GM19025 (cell line): ENCODE data around the gene ZFR.
"Not testable (repeated sequence)": the region's sequence is repeated elsewhere in the genome, so short reads cannot be mapped to it uniquely, and the experiment has no call there.

ENCODE experiments used
- ATAC-seq: cut with Tn5 transposase; IDR thresholded peaks from one replicate; pipeline ENCODE4 v1.9.1; 2021; ENCODE audit warnings: mild to moderate bottlenecking, low read depth, moderate library complexity; ENCODE audit not compliant: unreplicated experiment

Gene ZFR

GRCh38 chr5:32419791-32420190, 24.7 kb downstream of the ZFR start:
- no peak for ATAC-seq

- ATAC-seq, result no peak
Observed at GRCh38 chr5:32413466-32414263, 30.9 kb downstream of the ZFR start.

GRCh38 chr5:32410630-32411029, 33.9 kb downstream of the ZFR start:
- ATAC-seq, result no peak

GRCh38 chr5:32406650-32407049, 37.9 kb downstream of the ZFR start:
- ATAC-seq, result no peak

- ATAC-seq, result no peak
Observed at GRCh38 chr5:32405507-32405906, 39.0 kb downstream of the ZFR start.

- no peak for ATAC-seq
Observed at GRCh38 chr5:32403760-32404159, 40.8 kb downstream of the ZFR start.

GRCh38 chr5:32400401-32400800, 44.1 kb downstream of the ZFR start:
- ATAC-seq, result no peak

GRCh38 chr5:32398754-32399153, 45.8 kb downstream of the ZFR start:
- ATAC-seq, result not testable (repeated sequence)

- no peak for ATAC-seq
Observed at GRCh38 chr5:32394981-32395380, 49.6 kb downstream of the ZFR start.

GRCh38 chr5:32392039-32392438, 52.5 kb downstream of the ZFR start:
- no peak for ATAC-seq

GRCh38 chr5:32390819-32391591, 53.5 kb downstream of the ZFR start:
- no peak for ATAC-seq

- ATAC-seq, result no peak
Observed at GRCh38 chr5:32388432-32389129, 56.0 kb downstream of the ZFR start.

GRCh38 chr5:32387841-32388240, 56.7 kb downstream of the ZFR start:
- no peak for ATAC-seq

GRCh38 chr5:32387211-32387610, 57.3 kb downstream of the ZFR start:
- no peak for ATAC-seq

GRCh38 chr5:32384621-32385020, 59.9 kb downstream of the ZFR start:
- ATAC-seq, result no peak

- no peak for ATAC-seq
Observed at GRCh38 chr5:32383586-32383985, 61.0 kb downstream of the ZFR start.

- no peak for ATAC-seq
Observed at GRCh38 chr5:32383065-32383464, 61.5 kb downstream of the ZFR start.

GRCh38 chr5:32379421-32379820, 65.1 kb downstream of the ZFR start:
- ATAC-seq, result no peak

- ATAC-seq, result no peak
Observed at GRCh38 chr5:32378966-32379365, 65.6 kb downstream of the ZFR start.

GRCh38 chr5:32369542-32370155, 74.9 kb downstream of the ZFR start:
- no peak for ATAC-seq

GRCh38 chr5:32369032-32369431, 75.5 kb downstream of the ZFR start:
- no peak for ATAC-seq
